C4-2B (cell line): ENCODE results near the gene GAST.

Experiments used
- ZFX ChIP-seq: fragments of 450-650 bp; IDR thresholded peaks from 2 replicates; pipeline ENCODE4 v1.6.1; 2017
- TF ChIP-seq, protein P1 (sequence below): fragments of 450-650 bp; conservative IDR thresholded peaks from 2 replicates; pipeline ENCODE4 v1.5.1; 2017; ENCODE audit warnings: mild to moderate bottlenecking

DNA sequence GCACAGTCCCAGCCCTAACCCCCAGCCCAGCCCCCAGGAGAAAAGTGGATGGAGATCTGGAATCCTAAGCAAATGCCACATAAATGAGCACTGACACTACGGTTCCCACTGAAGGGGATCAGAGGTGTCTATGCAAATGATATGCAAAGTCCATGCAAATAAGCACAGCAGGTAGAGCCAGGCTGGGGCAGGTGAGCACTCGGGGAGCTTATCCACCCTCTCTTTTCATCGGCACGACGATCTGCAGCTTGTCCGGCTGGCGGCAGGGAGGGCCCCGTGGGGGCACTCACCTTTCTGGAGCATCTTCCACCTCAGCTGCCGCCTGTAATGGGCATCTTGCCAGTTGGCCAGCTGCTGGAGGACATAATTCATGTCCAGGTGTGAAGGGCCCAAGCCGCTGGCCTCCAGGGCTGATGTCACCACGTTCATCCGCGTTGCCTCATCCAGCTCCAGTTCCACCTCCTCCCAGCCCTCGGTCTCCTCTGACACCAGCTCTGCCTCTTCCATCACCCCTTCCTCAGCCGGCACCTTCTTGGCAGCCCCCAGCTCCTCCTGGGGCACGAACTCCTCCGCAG lies 12.4 kb downstream of the GAST start:
- TF ChIP-seq, protein P1, sequence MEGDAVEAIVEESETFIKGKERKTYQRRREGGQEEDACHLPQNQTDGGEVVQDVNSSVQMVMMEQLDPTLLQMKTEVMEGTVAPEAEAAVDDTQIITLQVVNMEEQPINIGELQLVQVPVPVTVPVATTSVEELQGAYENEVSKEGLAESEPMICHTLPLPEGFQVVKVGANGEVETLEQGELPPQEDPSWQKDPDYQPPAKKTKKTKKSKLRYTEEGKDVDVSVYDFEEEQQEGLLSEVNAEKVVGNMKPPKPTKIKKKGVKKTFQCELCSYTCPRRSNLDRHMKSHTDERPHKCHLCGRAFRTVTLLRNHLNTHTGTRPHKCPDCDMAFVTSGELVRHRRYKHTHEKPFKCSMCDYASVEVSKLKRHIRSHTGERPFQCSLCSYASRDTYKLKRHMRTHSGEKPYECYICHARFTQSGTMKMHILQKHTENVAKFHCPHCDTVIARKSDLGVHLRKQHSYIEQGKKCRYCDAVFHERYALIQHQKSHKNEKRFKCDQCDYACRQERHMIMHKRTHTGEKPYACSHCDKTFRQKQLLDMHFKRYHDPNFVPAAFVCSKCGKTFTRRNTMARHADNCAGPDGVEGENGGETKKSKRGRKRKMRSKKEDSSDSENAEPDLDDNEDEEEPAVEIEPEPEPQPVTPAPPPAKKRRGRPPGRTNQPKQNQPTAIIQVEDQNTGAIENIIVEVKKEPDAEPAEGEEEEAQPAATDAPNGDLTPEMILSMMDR, result no peak
- TF ChIP-seq ZFX, result no peak
